ENCODE data around the gene CPZ.

The CPZ gene

GRCh38 chr4:8592366-8593263 lies at the start of gene CPZ:
CPZ (plus strand) TSS chr4:8592765; CDS start chr4:8592834, 69 bp downstream.
- DNase-seq (ENCODE audit: low read depth) = no peak

DNA sequence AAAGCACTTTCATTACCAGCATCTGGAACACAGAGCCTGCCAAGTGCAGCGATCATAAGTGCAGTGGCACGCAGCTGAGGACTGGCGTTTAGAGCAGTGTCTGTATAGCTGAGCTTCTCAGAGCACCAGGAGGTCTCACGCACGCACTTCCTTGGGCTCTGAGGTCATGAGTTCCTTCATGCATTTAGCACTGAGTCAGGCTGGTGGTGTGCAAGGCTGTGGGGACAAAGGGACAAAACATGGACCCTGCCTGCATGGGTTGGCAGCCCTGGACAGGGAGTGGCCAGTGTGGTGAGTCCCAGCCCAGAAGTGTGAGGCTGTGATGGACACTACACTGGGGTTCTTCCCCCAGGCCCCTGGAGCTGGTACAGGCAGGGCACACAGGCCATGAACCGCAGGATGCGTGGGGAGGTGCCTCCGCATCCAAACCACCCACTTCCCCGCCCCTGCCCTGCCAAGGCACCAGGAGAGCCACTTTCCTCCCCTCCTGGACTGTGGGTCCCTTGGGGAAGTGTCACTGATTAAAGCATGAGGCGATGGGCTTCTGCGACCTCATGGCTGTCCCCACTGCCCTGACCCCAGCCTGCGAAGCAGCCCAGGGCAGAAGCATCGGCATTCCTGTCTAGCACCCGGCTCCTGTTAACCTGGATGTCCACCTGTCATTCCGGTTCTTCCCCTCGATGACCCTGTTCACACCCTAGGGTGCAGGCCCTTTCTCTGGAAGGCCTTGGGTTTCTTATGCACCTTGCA lies 49.6 kb upstream of the CPZ start:
- no peak for DNase-seq (ENCODE audit: low read depth)

DNA sequence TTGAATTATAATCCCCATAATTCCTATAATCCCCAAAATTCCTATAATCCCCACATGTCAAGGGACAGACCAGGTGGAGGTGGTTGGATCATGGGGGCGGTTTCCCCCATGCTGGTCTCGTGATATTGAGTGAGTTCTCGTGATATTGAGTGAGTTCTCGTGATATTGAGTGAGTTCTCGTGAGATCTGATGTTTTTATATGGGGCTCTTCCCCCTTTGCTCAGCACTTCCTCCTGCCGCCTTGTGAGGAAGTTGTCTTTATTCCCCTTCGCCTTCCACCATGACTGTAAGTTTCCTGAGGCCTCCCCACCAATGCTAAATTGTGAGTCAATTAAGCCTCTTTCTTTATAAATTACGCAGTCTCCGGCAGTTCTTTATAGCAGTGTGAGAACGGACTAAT lies 48.9 kb upstream of the CPZ start:
- no peak for DNase-seq (ENCODE audit: low read depth)

- no peak for DNase-seq (ENCODE audit: low read depth)
Observed at GRCh38 chr4:8544282-8544681, 48.3 kb upstream of the CPZ start.

GRCh38 chr4:8544741-8545438 lies 47.7 kb upstream of the CPZ start:
- no peak for DNase-seq (ENCODE audit: low read depth)

DNA sequence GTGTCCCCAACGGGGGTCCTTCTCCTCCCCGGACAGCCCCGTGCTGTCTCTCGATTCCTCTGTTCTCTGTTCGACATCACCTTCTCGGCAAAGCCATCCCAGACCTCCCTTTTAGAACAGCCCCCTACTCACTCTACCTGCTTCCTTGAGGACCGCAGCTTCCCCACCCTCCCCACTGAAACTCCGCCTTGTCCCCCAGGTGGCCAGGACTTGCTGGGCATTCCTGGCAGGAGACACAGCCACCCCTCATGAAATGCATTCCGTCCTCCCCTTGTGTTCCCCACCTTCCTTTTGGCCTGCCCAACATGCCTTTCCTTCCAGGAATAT lies 47.2 kb upstream of the CPZ start:
- no peak for DNase-seq (ENCODE audit: low read depth)

DNA sequence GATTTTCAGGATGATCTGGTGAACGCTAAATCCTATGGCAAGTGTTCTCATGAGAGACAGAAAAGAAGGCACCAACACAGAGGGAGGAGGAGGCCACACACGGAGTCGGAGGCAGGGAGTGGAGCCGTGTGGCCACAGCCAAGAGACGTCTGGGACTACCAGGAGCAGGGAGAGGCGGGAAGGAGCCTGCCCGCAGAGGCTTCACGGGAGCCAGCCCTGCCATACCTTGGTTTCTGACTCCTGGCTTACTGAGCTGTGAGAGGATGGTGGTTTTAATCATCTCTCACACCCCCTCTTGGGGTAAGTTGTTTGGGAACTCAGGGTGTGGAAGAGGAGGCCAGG lies 45.8 kb upstream of the CPZ start:
- DNase-seq (ENCODE audit: low read depth) = no peak

GRCh38 chr4:8547108-8547911 lies 45.3 kb upstream of the CPZ start:
- DNase-seq (ENCODE audit: low read depth) = no peak

GRCh38 chr4:8547912-8548730 lies 44.4 kb upstream of the CPZ start:
- DNase-seq (ENCODE audit: low read depth) = no peak

- DNase-seq (ENCODE audit: low read depth) = no peak
Observed at GRCh38 chr4:8548731-8549351, 43.7 kb upstream of the CPZ start.

- no peak for DNase-seq (ENCODE audit: low read depth)
Observed at GRCh38 chr4:8549352-8549931, 43.1 kb upstream of the CPZ start.

DNA sequence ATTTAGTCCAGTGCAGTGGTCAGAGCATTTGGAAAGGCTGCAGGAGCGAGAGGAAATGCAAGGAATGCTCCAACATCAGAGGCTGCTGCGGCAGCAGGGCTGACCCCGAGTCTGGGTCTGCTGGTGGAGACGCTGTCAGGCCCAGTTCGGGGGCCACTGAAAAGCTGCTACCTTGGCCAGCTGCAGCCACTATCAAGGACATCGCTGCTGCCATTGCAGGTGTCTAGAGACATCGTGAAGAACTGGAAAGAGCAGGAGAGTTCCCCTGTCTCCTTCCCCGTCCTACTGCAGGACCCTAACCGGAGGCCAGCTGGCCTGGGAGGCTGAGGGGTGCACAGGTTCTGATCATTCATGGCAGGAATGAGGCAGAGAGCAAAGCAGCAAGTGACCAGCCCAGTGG lies 41.9 kb upstream of the CPZ start:
- no peak for DNase-seq (ENCODE audit: low read depth)

- no peak for DNase-seq (ENCODE audit: low read depth)
Observed at GRCh38 chr4:8552024-8552423, 40.5 kb upstream of the CPZ start.

DNA sequence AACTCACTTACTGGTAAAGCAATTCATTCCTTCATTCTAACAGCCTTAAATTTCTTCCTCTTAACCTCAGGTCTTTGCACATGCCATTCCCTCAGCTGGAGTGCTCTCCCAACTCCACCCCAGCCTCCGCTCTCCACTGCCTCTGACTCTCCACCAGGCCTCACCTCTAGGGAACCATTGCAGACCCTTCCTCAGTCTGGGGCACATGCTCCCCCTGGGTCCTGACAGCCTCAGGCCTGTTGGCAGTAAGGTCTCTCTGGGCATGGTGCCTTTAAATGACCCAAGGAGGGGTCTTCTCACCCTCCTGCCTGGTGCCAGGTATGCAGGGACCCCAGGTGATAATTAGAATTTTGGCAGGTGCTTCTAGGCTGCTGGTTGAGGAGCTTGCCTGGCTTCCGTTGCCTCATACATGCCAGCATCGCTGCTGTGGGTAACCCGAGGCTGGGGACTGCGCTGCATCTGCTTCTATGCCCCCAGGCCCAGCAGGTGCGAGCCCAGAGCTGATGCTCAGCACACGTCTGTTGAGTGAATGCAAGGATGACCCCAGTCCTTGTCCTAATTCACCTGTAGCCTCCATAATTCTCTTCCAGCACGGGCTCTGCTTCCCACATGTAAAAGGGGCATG lies 39.9 kb upstream of the CPZ start:
- DNase-seq (ENCODE audit: low read depth) = no peak

DNA sequence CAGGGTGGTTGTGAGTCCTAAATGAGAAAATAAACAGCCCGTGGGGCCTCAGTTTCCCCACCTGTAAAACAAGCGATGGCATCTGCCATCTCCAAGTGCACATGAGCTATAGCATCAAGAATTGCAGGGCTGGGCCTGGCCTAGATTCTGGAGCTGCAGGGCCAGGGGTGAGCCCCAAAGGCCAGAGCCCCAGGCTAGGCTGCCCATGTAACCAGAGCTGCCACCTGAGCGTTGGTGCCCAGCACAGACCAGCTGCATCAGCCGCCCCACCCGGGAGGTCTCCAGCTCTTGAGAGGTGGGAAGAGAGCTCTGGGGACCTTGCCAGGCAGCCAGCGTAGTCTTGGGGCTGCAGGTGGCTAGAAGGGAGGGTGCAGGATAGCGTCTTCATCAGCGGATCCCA lies 39.3 kb upstream of the CPZ start:
- no peak for DNase-seq (ENCODE audit: low read depth)

DNA sequence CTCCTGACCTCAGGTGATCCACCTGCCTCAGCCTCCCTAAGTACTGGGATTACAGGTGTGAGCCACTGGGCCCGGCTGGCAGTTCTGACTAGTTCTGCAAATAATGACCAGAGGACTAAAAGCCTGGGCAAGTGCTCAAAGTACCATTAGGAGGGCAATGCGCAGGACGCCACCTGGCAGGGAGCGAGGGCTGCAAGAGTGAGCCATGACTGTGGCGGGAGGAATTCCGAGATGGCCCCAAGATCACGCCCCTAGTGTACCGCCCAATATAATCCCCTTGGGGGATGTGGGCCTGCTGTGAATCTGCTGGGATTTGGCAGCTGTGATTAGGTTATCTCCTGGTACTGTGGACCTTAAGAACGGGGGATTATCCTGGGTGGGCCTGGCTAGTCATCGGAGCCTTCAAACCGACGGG lies 38.6 kb upstream of the CPZ start:
- no peak for DNase-seq (ENCODE audit: low read depth)

DNA sequence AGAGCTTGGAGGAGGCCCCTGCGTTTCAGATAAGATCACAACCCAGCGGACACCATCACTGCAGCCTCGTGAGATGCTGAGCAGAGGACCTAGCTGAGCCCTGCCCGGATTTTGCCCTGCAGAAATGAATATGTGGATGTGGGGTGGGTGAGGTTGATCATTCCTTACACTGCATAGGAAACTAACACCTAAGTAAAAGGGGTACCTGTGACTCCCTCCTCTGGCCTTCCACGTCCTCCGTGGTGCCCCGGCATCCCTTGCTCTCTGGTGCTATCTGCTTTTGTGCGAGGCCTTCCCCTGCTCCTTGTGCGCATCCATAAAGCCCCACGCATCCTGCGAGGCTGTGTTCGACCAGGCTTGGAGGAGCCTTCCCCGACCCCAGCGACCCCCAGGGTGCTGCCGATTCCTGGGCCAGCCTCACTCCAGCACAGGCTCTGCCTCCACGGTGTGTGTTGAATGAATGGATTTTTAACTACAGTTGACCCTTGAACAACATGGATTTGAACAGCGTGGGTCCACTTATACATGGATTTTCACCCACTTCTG lies 37.9 kb upstream of the CPZ start:
- DNase-seq (ENCODE audit: low read depth) = no peak

GRCh38 chr4:8555716-8556115 lies 36.8 kb upstream of the CPZ start:
- no peak for DNase-seq (ENCODE audit: low read depth)

DNA sequence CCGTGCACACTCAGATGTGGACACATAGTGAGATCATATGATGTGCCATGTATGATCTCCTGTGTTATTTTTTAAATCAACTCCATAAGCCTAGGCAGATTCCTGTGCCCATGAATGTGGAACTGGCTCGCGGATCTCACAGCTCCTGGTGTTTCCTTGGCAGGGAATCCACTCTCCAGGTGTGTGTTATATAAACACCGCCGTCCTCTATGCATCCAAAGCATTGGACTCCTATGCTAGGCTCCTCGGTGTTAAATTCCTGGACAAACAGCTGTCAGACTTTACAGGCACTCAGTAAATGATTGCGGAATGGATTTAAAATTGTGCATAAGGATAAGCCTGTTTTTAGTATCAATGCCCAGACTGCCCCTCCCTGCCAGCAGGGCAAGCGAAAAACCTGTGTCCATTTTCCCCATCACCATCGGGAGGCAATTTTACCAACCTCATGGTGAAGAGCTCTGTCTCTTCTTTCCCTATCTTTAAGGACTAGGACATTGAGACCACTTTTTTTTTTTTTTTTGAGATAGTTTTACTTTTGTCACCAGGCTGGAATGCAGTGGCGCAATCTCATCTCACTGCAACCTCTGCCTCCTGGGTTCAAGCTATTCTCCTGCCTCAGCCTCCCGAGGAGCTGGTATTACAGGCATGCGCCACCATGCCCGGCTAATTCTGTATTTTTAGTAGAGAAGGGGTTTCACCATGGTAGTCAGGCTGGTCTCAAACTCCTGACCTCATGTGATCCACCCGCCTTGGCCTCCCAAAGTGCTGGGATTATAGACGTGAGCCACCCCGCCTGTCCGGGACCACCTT lies 36.0 kb upstream of the CPZ start:
- DNase-seq (ENCODE audit: low read depth) = no peak
